T-cell (primary cell): Measurements from ENCODE around the gene MCCD1. TPM values are rescaled to one million over a fixed set of nuclear protein-coding genes. Genes with fewer than 3 reads are reported as not detected.

Experiments used
- ATAC-seq, 4 experiments: fragments of 200-7000 bp in 3 of 4; fragments of 150-1000 bp in 1 of 4; cut with Tn5 transposase; replicated peaks in 1 of 4; 1 replicate in 3 of 4; 2 replicates in 1 of 4; pipeline ENCODE4 v1.10.0; 2021; ENCODE audit warnings: moderate library complexity in 3 of 4, mild to moderate bottlenecking in 2 of 4, moderate number of reproducible peaks in 1 of 4
- CTCF ChIA-PET, 2 donors: fragments of 300-600 bp; sonication (Branson Sonifier 250); formaldehyde crosslinking; loops; one replicate each; lab custom pipeline; 2022; ENCODE audit warnings: antibody characterized with exemption in 2 of 2; lab: Charles Lee
- POLR2A ChIA-PET, 2 donors: fragments of 300-600 bp; sonication (Branson Sonifier 250); formaldehyde crosslinking; loops; one replicate each; lab custom pipeline; 2022; ENCODE audit warnings: antibody characterized with exemption in 2 of 2; lab: Charles Lee
- DNase-seq, 35 experiments: peaks; one replicate each; pipeline versions ENCODE4 v3.0.0 to v3.0.0-alpha.2; 2013 to 2023
- H3K27ac ChIP-seq: one replicate; pipeline ENCODE4 v1.5.1; 2013; ENCODE audit warnings: low read length
- H3K27me3 ChIP-seq, 2 experiments: replicated peaks in 1 of 2; 1 replicate in 1 of 2; 2 replicates in 1 of 2; pipeline versions ENCODE4 v1.6.1 to v1.7.0; 2013; ENCODE audit warnings: low read length in 1 of 2, mixed read lengths in 1 of 2; ENCODE audit not compliant: control insufficient read depth in 2 of 2, insufficient read depth in 2 of 2; ENCODE audit errors: extremely low read depth in 1 of 2
- H3K36me3 ChIP-seq, 2 donors: 1 replicate in 1 of 2; 2 replicates in 1 of 2; pipeline versions ENCODE4 v1.6.1 to v1.7.0; 2013; ENCODE audit warnings: low read length in 1 of 2; ENCODE audit not compliant: control insufficient read depth in 2 of 2, insufficient read depth in 1 of 2; ENCODE audit errors: extremely low read depth in 1 of 2
- H3K4me1 ChIP-seq, 2 experiments: 1 replicate in 1 of 2; 2 replicates in 1 of 2; pipeline versions ENCODE4 v1.6.1 to v1.7.0; 2013; ENCODE audit warnings: low read length in 2 of 2, mixed read lengths in 1 of 2; ENCODE audit not compliant: insufficient read depth in 2 of 2, control insufficient read depth in 1 of 2; ENCODE audit errors: extremely low read depth in 1 of 2
- H3K4me3 ChIP-seq, 2 donors: 1 replicate in 1 of 2; 2 replicates in 1 of 2; pipeline versions ENCODE4 v1.5.1 to v1.7.0; 2013; ENCODE audit warnings: mild to moderate bottlenecking in 2 of 2, low read length in 1 of 2, moderate library complexity in 1 of 2; ENCODE audit not compliant: control insufficient read depth in 1 of 2; ENCODE audit errors: extremely low read depth in 1 of 2
- H3K9me3 ChIP-seq: 2 replicates; pipeline ENCODE4 v1.7.0; 2013
- H3K27ac Mint-ChIP-seq, 2 donors: one replicate each; pipeline ENCODE4 v1.8.0; 2020 to 2021; ENCODE audit warnings: mild to moderate bottlenecking in 2 of 2, mixed read lengths in 2 of 2
- H3K27me3 Mint-ChIP-seq, 2 donors: one replicate each; pipeline ENCODE4 v1.8.0; 2021 to 2022; ENCODE audit warnings: mixed read lengths in 2 of 2
- H3K36me3 Mint-ChIP-seq: one replicate; pipeline ENCODE4 v1.8.0; 2021; ENCODE audit warnings: mixed read lengths
- H3K4me1 Mint-ChIP-seq, 3 donors: one replicate each; pipeline ENCODE4 v1.8.0; 2020 to 2022; ENCODE audit warnings: mixed read lengths in 3 of 3, mild to moderate bottlenecking in 1 of 3
- H3K4me3 Mint-ChIP-seq, 3 donors: one replicate each; pipeline ENCODE4 v1.8.0; 2020 to 2022; ENCODE audit warnings: mild to moderate bottlenecking in 3 of 3, mixed read lengths in 3 of 3, moderate library complexity in 3 of 3
- H3K9me3 Mint-ChIP-seq, 3 donors: one replicate each; pipeline ENCODE4 v1.8.0; 2020 to 2022; ENCODE audit warnings: mixed read lengths in 3 of 3
- whole genome bisulfite sequencing: methylation state at CpG from one replicate; pipeline ENCODE4 v1.1.5; 2013; ENCODE audit warnings: missing lambda C conversion rate; ENCODE audit not compliant: insufficient coverage; 5-methylcytosine and 5-hydroxymethylcytosine counted together
- total RNA-seq, 35 experiments: library from RNA in 6 of 35; stranded (reverse) in 6 of 35; fragments of 120-200 nt in 1 of 35; gene quantifications; one replicate each; pipeline versions ENCODE4 v1.2.1 to v1.2.4 and lab custom pipeline; 2013 to 2026

Gene MCCD1
- total RNA-seq, 5 donors from 2014 or later (not counting 1 experiment from before 2014, with no cell fraction given) = not detected

DNA sequence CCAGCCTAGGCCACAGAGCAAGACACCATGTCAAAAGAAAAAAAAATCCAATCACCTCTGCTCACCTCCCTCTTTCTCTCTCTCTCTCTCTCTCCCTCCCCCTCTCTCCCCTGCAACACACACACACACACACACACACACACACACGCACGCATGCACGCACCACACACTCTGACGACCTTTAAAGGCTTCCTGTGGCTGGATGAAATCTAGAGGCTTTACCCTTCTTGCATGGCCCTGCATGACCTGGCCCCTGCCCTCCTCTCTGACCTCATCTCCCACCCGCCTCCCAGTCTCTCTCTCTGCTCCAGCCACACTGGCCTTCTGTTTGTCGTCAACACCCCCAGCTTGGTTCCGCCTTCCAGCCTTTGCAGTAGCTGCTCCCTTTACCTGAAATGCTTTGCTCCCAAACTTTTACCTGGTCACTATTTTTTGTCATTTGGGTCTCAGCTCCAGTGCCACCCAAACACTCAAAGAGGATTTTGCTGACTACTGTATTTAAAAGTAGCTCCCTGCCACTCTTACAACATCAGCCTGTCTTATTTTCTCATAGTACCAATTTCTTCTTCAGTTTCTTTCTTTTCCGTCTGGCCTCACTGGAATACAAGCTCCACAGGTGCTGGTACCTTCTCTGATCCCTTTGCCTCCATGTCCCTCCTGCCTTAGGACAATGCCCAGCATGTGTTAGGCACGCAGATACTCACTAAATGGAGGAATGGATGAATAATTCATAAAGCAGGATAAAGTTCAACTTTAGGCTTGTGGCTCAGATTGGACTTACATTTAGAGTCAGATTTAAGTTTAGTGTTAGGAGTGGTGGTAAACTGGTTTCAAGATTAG is 39.0 kb downstream of the MCCD1 start:
- ChIA-PET CTCF (interaction anchor here (1.0 to 2.4 kb wide), 7 partner anchors 10 to 31 kb away, joined by 3 to 10 read pairs (median 6); partner anchors contain the start of gene DDX39B (in 1 of the 2)), POLR2A (interaction anchor here (0.6 to 1.4 kb wide), 5 partner anchors 12 to 284 kb away, joined by 3 read pairs; partner anchors contain the start of gene DDX39B (in 1 of the 2))
- peaks cover 0 to 8% of the 10 kb centered on the region in 2 donors for H3K36me3 ChIP-seq
- no peaks in the 10 kb centered on the region for H3K9me3 ChIP-seq
- H3K27me3 Mint-ChIP-seq = no peaks in the 10 kb centered on the region
- peaks cover 38 to 68% of the 10 kb centered on the region in 2 experiments for H3K4me1 ChIP-seq
- H3K4me1 Mint-ChIP-seq = peaks cover 71 to 86% (median 83%) of the 10 kb centered on the region in 3 donors
- WGBS = 41% methylated on average over 4 of the region's 9 CpGs
- no peaks in the 10 kb centered on the region for H3K9me3 Mint-ChIP-seq
- peak overlapping the region; percentile 94 for H3K27ac ChIP-seq
- peak in 3 of 35 experiments; percentile 32 to 52 (median 32) for DNase-seq
- H3K36me3 Mint-ChIP-seq = peaks cover 18% of the 10 kb centered on the region
- no peak overlapping the region for H3K4me3 ChIP-seq
- ATAC-seq = no peak
- H3K4me3 Mint-ChIP-seq = peak overlapping the region in 2 of 3 donors; percentile 19 to 69
- no peaks in the 10 kb centered on the region for H3K27me3 ChIP-seq
- H3K27ac Mint-ChIP-seq = peak overlapping the region; percentile 90 to 91

DNA sequence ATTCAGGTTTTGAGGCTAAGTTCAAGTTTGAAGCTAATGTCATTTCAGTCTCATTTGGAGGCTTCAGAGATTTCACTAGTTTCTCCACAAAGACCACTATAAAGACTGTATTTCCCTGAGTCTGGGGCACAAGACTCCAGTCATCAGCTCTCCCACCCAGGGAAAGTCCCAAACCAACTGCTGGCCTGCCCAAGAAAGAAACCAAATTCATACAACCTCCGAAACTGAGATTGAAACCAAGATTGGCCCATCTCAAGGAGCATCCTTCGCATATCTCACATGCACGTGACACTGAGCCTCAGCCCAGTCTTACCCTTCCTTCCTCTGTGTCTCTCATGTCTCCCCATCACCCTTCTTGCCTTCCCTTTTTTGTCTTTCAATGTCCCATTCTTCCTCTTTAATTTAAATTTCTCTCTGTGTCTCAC is 39.8 kb downstream of the MCCD1 start:
- Histone ChIP-seq H3K4me3 (no peak overlapping the region), H3K27me3 (no peaks in the 10 kb centered on the region), H3K27ac (peak overlapping the region; percentile 94), H3K36me3 (peaks cover 0 to 8% of the 10 kb centered on the region in 2 donors), H3K9me3 (no peaks in the 10 kb centered on the region), H3K4me1 (peaks cover 46 to 76% of the 10 kb centered on the region in 2 experiments)
- CTCF ChIA-PET = interaction anchor here (1.0 to 2.9 kb wide), 8 partner anchors 9 to 30 kb away, joined by 3 to 10 read pairs (median 6); partner anchors contain the start of genes DDX39B (in 1 of the 2) and LTB (in 1 of the 2)
- peaks cover 74 to 88% (median 85%) of the 10 kb centered on the region in 3 donors for H3K4me1 Mint-ChIP-seq
- H3K27ac Mint-ChIP-seq = peak overlapping the region; percentile 90 to 91
- H3K36me3 Mint-ChIP-seq = peaks cover 12% of the 10 kb centered on the region
- no peaks in the 10 kb centered on the region for H3K27me3 Mint-ChIP-seq
- peak overlapping the region in 2 of 3 donors; percentile 19 to 69 for H3K4me3 Mint-ChIP-seq
- DNase-seq (peak in 34 of 35 experiments; percentile 30 to 94 (median 66)), ATAC-seq (peak; percentile 54 to 71 (median 56))
- H3K9me3 Mint-ChIP-seq = no peaks in the 10 kb centered on the region
- WGBS = 0% methylated on average over 3 of the region's 3 CpGs
- POLR2A ChIA-PET = interaction anchor here (0.7 to 1.4 kb wide), 3 partner anchors 12 to 27 kb away, joined by 3 read pairs; partner anchors contain the start of gene DDX39B (in 1 of the 2)

DNA sequence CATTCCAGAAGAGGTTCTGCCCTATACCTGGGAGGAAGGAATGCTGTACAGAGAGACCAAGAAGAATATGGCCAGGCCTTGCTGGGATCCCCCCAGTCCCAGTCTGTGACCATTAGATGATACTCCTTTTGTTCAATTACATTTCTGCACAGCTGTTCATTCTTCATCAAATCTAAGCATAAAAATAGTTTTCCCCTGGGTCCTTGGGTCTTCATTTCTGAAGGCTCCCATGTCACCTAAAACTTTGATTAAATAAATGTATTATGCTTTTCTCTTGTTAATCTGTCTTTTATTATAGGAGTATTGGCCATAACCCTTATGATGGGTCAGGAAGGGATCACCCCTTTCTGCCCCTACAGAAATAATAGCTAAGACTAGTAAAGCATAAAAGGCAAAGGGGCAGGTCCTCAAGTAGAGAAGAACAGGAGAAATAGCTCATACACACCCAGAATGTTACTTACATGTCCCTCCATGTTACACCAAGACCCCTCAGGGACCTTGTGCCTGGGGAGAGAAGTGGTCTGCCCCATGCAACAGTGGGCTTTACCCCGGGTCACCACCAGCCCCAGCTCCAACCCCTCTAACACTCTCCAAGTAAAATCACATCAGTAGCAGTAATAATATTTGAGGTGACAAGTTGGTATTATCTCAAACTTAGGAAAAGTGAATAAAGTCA is 41.2 kb downstream of the MCCD1 start:
- H3K4me1 ChIP-seq = peaks cover 51 to 90% of the 10 kb centered on the region in 2 experiments
- H3K4me3 ChIP-seq = no peak overlapping the region
- peaks cover 80 to 92% (median 91%) of the 10 kb centered on the region in 3 donors for H3K4me1 Mint-ChIP-seq
- H3K36me3 Mint-ChIP-seq = peaks cover 4% of the 10 kb centered on the region
- no peaks in the 10 kb centered on the region for H3K27me3 ChIP-seq
- peak overlapping the region; percentile 94 for H3K27ac ChIP-seq
- no peaks in the 10 kb centered on the region for H3K9me3 Mint-ChIP-seq
- H3K27ac Mint-ChIP-seq = peak overlapping the region; percentile 90 to 91
- no peaks in the 10 kb centered on the region for H3K27me3 Mint-ChIP-seq
- H3K4me3 Mint-ChIP-seq = no peak overlapping the region
- POLR2A ChIA-PET = interaction anchor here (0.7 kb wide), 2 partner anchors 9 to 83 kb away, joined by 4 to 5 read pairs; no protein-coding TSS in a partner anchor
- ATAC-seq (no peak), DNase-seq (no peak)
- no peaks in the 10 kb centered on the region for H3K9me3 ChIP-seq
- CTCF ChIA-PET = interaction anchor here (0.8 to 2.9 kb wide), 6 partner anchors 10 to 29 kb away, joined by 3 to 10 read pairs (median 6); partner anchors contain the start of gene LTB (in 1 of the 2)
- peaks cover 0 to 4% of the 10 kb centered on the region in 2 donors for H3K36me3 ChIP-seq
- WGBS = no CpG with 5 or more reads among the region's 1 CpG

DNA sequence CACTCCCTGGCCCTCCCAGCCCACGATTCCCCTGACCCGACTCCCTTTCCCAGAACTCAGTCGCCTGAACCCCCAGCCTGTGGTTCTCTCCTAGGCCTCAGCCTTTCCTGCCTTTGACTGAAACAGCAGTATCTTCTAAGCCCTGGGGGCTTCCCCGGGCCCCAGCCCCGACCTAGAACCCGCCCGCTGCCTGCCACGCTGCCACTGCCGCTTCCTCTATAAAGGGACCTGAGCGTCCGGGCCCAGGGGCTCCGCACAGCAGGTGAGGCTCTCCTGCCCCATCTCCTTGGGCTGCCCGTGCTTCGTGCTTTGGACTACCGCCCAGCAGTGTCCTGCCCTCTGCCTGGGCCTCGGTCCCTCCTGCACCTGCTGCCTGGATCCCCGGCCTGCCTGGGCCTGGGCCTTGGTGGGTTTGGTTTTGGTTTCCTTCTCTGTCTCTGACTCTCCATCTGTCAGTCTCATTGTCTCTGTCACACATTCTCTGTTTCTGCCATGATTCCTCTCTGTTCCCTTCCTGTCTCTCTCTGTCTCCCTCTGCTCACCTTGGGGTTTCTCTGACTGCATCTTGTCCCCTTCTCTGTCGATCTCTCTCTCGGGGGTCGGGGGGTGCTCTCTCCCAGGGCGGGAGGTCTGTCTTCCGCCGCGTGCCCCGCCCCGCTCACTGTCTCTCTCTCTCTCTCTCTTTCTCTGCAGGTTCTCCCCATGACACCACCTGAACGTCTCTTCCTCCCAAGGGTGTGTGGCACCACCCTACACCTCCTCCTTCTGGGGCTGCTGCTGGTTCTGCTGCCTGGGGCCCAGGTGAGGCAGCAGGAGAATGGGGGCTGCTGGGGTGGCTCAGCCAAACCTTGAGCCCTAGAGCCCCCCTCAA is 43.5 kb downstream of the MCCD1 start, which contains the start of gene LTA:
TSS of gene LTA (plus strand) at position 249 of the 871 bp plus-strand sequence. CDS start at position 703, 454 bp downstream.
- H3K4me3 ChIP-seq = peak within 1 kb of the TSS; percentile 51 to 65
- no peaks in the 10 kb centered on the region for H3K27me3 Mint-ChIP-seq
- peak within 1 kb of the TSS; percentile 91 to 99 (median 96) for H3K4me3 Mint-ChIP-seq
- no peaks in the 10 kb centered on the region for H3K27me3 ChIP-seq
- peaks cover 7% of the 10 kb centered on the region for H3K36me3 Mint-ChIP-seq
- H3K9me3 ChIP-seq = no peaks in the 10 kb centered on the region
- peak within 1 kb of the TSS; percentile 92 for H3K27ac ChIP-seq
- peaks cover 0 to 2% of the 10 kb centered on the region in 2 donors for H3K36me3 ChIP-seq
- H3K27ac Mint-ChIP-seq = peak within 1 kb of the TSS; percentile 98 to 100
- no peaks in the 10 kb centered on the region for H3K9me3 Mint-ChIP-seq
- ATAC-seq = peak; percentile 71 to 75 (median 72)
- 0% methylated on average over 18 of the region's 27 CpGs for WGBS
- H3K4me1 ChIP-seq = peaks cover 62 to 93% of the 10 kb centered on the region in 2 experiments
- peaks cover 96 to 99% (median 97%) of the 10 kb centered on the region in 3 donors for H3K4me1 Mint-ChIP-seq
- DNase-seq = peak in 34 of 35 experiments; percentile 58 to 86 (median 78)
- ChIA-PET POLR2A (no interaction called here), CTCF (interaction anchor here in 1 of 2 donors (1.0 to 1.4 kb wide), 2 partner anchors 26 to 31 kb away, joined by 3 read pairs; partner anchors contain the start of gene DDX39B)

DNA sequence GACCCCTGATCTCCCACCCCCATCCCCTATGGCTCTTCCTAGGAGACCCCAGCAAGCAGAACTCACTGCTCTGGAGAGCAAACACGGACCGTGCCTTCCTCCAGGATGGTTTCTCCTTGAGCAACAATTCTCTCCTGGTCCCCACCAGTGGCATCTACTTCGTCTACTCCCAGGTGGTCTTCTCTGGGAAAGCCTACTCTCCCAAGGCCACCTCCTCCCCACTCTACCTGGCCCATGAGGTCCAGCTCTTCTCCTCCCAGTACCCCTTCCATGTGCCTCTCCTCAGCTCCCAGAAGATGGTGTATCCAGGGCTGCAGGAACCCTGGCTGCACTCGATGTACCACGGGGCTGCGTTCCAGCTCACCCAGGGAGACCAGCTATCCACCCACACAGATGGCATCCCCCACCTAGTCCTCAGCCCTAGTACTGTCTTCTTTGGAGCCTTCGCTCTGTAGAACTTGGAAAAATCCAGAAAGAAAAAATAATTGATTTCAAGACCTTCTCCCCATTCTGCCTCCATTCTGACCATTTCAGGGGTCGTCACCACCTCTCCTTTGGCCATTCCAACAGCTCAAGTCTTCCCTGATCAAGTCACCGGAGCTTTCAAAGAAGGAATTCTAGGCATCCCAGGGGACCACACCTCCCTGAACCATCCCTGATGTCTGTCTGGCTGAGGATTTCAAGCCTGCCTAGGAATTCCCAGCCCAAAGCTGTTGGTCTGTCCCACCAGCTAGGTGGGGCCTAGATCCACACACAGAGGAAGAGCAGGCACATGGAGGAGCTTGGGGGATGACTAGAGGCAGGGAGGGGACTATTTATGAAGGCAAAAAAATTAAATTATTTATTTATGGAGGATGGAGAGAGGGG is 44.7 kb downstream of the MCCD1 start:
- peak overlapping the region; percentile 92 for H3K27ac ChIP-seq
- H3K27me3 ChIP-seq = no peaks in the 10 kb centered on the region
- Mint-ChIP-seq H3K4me1 (peaks cover 94 to 95% (median 94%) of the 10 kb centered on the region in 3 donors), H3K9me3 (no peaks in the 10 kb centered on the region), H3K27me3 (no peaks in the 10 kb centered on the region), H3K36me3 (peaks cover 10% of the 10 kb centered on the region), H3K27ac (peak overlapping the region; percentile 98 to 100), H3K4me3 (peak overlapping the region; percentile 91 to 99 (median 96))
- peaks cover 53 to 93% of the 10 kb centered on the region in 2 experiments for H3K4me1 ChIP-seq
- ChIA-PET POLR2A (interaction anchor here (0.6 to 1.5 kb wide), 2 partner anchors 18 to 19 kb away, joined by 5 to 6 read pairs; partner anchors contain the start of gene NCR3 (in 1 of the 2)), CTCF (interaction anchor here (0.5 to 1.4 kb wide), 7 partner anchors 10 to 164 kb away, joined by 3 to 8 read pairs (median 3); no protein-coding TSS in a partner anchor)
- H3K9me3 ChIP-seq = no peaks in the 10 kb centered on the region
- H3K36me3 ChIP-seq = peaks cover 0 to 13% of the 10 kb centered on the region in 2 donors
- no peak for ATAC-seq
- no peak for DNase-seq
- no peak overlapping the region for H3K4me3 ChIP-seq
- WGBS = 88% methylated on average over 9 of the region's 9 CpGs
